Stimulated activated CD8-positive, alpha-beta memory T cell treated with anti-CD3 and anti-CD28 coated beads, Interleukin-12 subunit alpha, Interleukin-12 subunit beta, amount 100 ng/mL, for 4 hours (primary cell): ENCODE data around the gene KRTAP5-10.
"Not testable (repeated sequence)": the region's sequence is repeated elsewhere in the genome, so short reads cannot be mapped to it uniquely, and the experiment has no call there.

ENCODE experiments used
- DNase-seq: peaks from one replicate; pipeline ENCODE4 v3.0.0-alpha.2; 2020; ENCODE audit warnings: low read depth

The KRTAP5-10 gene

DNA sequence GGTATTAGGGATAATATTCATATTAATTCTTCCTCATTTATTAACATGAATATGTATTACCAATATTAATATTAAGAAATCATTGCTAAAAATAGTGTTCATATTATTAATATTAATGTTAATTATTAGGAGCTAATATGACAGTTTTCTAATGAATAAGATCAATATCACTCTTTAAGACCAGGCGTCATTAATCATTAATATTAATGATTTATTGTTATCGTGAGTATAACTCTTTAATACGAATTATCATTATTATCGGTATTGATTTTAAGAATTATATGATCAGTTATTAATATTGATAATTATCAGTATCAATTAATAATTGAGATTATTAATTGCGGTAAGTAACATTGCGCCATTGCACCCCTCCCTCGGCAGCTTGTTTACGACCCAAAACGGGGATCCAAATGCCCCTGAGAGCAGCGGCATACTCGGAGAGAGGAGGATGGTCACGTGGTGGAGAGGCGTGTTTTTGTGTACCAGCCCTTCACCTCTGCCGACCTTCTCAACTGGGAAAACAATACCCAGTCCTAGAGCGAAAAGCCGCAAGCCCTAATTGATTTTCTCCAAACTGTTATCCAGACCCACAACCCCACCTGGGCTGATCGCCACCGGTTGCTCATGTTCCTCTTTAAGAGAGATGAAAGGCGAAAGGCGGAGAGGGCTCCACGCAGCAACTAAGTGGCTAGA, 46.0 kb downstream of the KRTAP5-10 start:
- not testable (repeated sequence) for DNase-seq

DNA sequence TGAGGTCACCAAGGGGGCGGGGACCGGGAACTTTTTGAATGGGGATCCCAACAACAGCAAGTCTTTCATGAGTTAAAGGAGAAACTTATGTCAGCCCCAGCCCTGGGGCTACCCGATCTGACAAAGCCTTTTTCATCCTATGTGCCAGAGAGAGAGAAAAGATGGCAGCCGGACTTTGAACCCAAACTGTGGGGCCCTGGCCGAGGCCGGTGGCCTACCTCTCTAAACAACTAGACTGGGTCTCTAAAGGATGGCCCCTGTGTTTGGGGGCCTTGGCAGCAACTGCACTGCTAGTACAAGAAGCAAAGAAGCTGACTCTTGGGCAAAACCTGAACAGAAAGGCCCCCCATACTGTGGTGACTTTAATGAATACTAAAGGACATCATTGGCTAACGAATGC, 48.6 kb downstream of the KRTAP5-10 start:
- not testable (repeated sequence) for DNase-seq

DNA sequence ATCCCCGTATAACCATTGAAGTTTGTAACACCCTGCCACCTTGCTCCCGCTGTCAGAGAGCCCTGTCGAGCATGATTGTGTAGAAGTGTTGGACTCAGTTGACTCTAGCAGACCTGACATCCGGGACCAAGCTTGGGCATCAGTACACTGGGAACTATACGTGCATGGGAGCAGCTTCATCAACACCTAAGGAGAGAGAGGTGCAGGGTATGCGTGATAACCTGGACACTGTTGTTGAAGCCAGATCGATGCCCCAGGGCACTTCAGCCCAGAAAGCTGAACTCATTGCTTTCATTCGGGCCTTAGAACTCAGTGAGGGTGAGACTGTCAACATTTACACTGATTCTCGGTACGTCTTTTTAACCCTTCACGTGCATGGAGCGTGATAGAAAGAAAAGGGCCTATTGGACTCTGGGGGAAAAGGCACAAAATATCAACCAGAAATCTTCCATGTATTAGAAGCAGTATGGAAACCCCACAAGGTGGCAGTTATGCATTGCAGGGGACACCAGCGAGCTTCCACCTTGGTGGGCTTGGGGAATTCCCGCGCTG, 49.1 kb downstream of the KRTAP5-10 start:
- DNase-seq: not testable (repeated sequence)

DNA sequence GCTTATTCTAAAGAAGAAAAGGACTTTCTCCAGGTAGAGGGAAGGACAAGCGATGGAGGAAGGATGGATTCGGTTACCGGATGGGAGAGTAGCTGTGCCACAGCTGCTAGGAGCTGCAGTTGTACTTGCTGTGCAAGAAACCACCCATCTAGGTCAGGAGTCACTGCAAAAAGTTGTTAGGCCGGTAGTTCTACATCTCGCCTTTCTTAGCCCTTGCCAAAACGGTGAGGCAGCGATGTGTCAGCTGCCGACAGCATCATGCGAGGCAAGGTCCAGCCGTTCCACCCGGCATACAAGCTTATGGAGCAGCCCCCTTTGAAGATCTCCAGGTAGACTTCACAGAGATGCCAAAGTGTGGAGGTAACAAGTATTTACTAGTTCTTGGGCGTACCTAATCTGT, 49.6 kb downstream of the KRTAP5-10 start:
- DNase-seq: not testable (repeated sequence)
